GM12878 (cell line): ENCODE data around the gene CADM2.
"Not testable (repeated sequence)": the region's sequence is repeated elsewhere in the genome, so short reads cannot be mapped to it uniquely, and the experiment has no call there.

ENCODE experiments used
- CTCF ChIP-seq, 3 experiments: IDR thresholded peaks in 2 of 3; conservative IDR thresholded peaks in 1 of 3; 2 replicates each; pipeline ENCODE4 v1.5.1; 2011; ENCODE audit warnings: low read depth in 3 of 3, low read length in 3 of 3, mild to moderate bottlenecking in 3 of 3, control low read depth in 2 of 3, moderate library complexity in 2 of 3, inconsistent platforms in 1 of 3, mixed read lengths in 1 of 3; ENCODE audit not compliant: control insufficient read depth in 2 of 3, insufficient read depth in 1 of 3; ENCODE audit errors: extremely low read depth in 1 of 3
- EZH2 ChIP-seq: IDR thresholded peaks from 2 replicates; pipeline ENCODE4 v1.6.1; 2012; ENCODE audit warnings: low read depth, mild to moderate bottlenecking, control low read depth, inconsistent platforms, low read length, borderline replicate concordance; ENCODE audit not compliant: control insufficient read depth
- HDAC2 ChIP-seq: fragments of 200-600 bp; sonication (generic); IDR thresholded peaks from 2 replicates; pipeline ENCODE4 v1.6.1; 2017
- HDAC6 ChIP-seq: fragments of 200-600 bp; sonication (generic); IDR thresholded peaks from one replicate; pipeline ENCODE4 v1.8.0; 2017; ENCODE audit warnings: antibody characterized with exemption; ENCODE audit not compliant: unreplicated experiment
- LARP7 ChIP-seq: fragments of 450-650 bp; IDR thresholded peaks from 2 replicates; pipeline ENCODE4 v1.6.1; 2017; ENCODE audit warnings: mild to moderate bottlenecking
- PBX3 ChIP-seq: IDR thresholded peaks from 2 replicates; pipeline ENCODE4 v1.6.1; 2011; ENCODE audit warnings: mild to moderate bottlenecking, low read depth, low read length, moderate library complexity; ENCODE audit not compliant: insufficient replicate concordance
- POLR2A ChIP-seq: IDR thresholded peaks from 2 replicates; pipeline ENCODE4 v1.6.1; 2011; ENCODE audit warnings: low read depth, mild to moderate bottlenecking, low read length
- RAD21 ChIP-seq: IDR thresholded peaks from 2 replicates; pipeline ENCODE4 v1.6.1; 2011; ENCODE audit warnings: mild to moderate bottlenecking, low read depth, low read length, moderate library complexity; ENCODE audit not compliant: insufficient read depth
- RB1 ChIP-seq: fragments of 450-650 bp; formaldehyde crosslinking; IDR thresholded peaks from 2 replicates; pipeline ENCODE4 v1.6.1; 2017; ENCODE audit warnings: mild to moderate bottlenecking, borderline replicate concordance
- ZNF24 ChIP-seq: fragments of 450-650 bp; IDR thresholded peaks from 2 replicates; pipeline ENCODE4 v1.6.1; 2017; ENCODE audit warnings: antibody characterized with exemption, mild to moderate bottlenecking

- not testable (repeated sequence) for TF ChIP-seq CTCF (IDR thresholded peaks at IDR 0.05 in 2 of 3, conservative IDR thresholded peaks at IDR 0.05 in 1 of 3; ENCODE audit: control insufficient read depth in 2 of 3, extremely low read depth in 1 of 3, insufficient read depth in 1 of 3, low read depth in 3 of 3, low read length in 3 of 3); RAD21; RB1; EZH2; LARP7; HDAC2; POLR2A; HDAC6; ZNF24; PBX3
Observed at GRCh38 chr3:85504129-85504784, 545.5 kb downstream of the CADM2 start.
